Measurements from ENCODE around the gene CD37. TPM values are rescaled to one million over a fixed set of nuclear protein-coding genes. Genes with fewer than 3 reads are reported as not detected.

The CD37 gene
- total RNA-seq, 4 donors from 2014 or later: 4.4 to 11.0 (median 7.8) TPM

DNA sequence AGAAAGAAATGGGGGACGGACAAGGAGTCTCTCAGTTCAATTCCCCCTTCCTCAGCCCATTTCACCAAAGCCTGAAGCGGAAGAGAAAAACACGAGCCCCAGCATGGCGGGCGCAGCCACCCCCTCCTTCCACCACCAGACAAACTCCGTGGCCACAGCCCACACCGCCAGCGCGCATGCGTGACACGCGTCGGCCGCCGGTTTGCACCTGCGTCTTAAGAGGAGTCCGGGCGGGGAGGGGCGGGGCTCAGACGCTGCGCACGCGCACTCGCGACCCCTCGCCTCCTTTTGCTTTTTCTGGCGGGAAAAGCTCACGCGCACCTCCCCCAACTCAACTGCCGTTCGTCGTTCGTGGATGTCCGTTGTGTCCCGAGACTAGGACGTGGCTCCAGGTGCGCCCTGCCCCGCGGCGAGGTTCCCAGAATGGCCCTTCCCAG is 52.7 kb downstream of the CD37 start, which contains the start of gene KASH5:
KASH5 (plus strand) TSS at position 314 of the 437 bp plus-strand sequence. CDS start 2,635 bp downstream, outside the sequence.
- Histone ChIP-seq H3K36me3 (no peaks in the 10 kb centered on the region), H3K27me3 (no peaks in the 10 kb centered on the region), H3K27ac (no peak within 1 kb of the TSS), H3K9me3 (no peaks in the 10 kb centered on the region), H3K4me3 (no peak within 1 kb of the TSS), H3K4me1 (no peaks in the 10 kb centered on the region)
- TF ChIP-seq, protein P1, sequence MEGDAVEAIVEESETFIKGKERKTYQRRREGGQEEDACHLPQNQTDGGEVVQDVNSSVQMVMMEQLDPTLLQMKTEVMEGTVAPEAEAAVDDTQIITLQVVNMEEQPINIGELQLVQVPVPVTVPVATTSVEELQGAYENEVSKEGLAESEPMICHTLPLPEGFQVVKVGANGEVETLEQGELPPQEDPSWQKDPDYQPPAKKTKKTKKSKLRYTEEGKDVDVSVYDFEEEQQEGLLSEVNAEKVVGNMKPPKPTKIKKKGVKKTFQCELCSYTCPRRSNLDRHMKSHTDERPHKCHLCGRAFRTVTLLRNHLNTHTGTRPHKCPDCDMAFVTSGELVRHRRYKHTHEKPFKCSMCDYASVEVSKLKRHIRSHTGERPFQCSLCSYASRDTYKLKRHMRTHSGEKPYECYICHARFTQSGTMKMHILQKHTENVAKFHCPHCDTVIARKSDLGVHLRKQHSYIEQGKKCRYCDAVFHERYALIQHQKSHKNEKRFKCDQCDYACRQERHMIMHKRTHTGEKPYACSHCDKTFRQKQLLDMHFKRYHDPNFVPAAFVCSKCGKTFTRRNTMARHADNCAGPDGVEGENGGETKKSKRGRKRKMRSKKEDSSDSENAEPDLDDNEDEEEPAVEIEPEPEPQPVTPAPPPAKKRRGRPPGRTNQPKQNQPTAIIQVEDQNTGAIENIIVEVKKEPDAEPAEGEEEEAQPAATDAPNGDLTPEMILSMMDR (IDR thresholded peaks at IDR 0.05): no peak
- no peak for TF ChIP-seq POLR2A (IDR thresholded peaks at IDR 0.05)
- intact Hi-C loops (cut with DNase I; ENCODE audit: low total_unique reads): no loop called here
- DNase-seq: peak; percentile 43 to 69

DNA sequence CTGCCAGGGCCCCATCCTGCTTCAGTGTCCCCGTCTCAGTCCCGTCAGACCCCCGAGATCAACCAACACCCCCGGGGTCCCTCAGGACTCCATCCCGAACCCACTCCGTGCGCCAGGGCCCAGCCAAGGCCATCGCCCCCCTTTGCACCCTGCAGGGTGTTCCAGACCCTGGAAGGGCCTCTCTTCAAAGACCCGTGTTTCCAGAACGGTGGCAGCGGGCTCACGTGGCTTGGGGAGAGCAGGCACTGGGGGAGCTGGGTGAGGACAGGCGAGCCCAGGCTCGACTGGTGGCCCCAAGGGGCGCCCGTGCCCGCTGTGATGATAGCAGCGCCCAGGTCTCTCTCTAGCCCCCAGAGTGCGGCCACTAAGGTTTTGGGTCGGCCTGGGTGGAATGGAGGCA is 54.2 kb downstream of the CD37 start:
- intact Hi-C loops (cut with DNase I; ENCODE audit: low total_unique reads): no loop called here
- H3K27me3 ChIP-seq: no peaks in the 10 kb centered on the region
- DNase-seq: no peak
- no peaks in the 10 kb centered on the region for H3K9me3 ChIP-seq
- H3K4me1 ChIP-seq: no peaks in the 10 kb centered on the region
- H3K4me3 ChIP-seq: no peak overlapping the region
- TF ChIP-seq POLR2A (IDR thresholded peaks at IDR 0.05): no peak
- H3K36me3 ChIP-seq: no peaks in the 10 kb centered on the region
- no peak overlapping the region for H3K27ac ChIP-seq

Small RNAs within 50 kb of the gene (microRNA-seq; reads per million reads assigned to microRNA genes)
- gene MIR4324 (ENCODE audit: borderline microRNAs expressed, borderline replicate concordance): not detected

Small RNAs within 50 kb of the gene (small RNA-seq; reads per million reads assigned to genes)
- not detected for gene MIR4324

Other genes with a start within 250 kb of the CD37 start
- gene SNRNP70, start 250.0 kb upstream of the CD37 start, total RNA-seq: 100 to 1,000 TPM; 196 to 462 (median 289) TPM
- 10 to 100 TPM in 1 of 4 donors, 1 to 10 TPM in 2, not detected in 1; 5.1 to 15.2 (median 5.7) TPM for gene LIN7B, start 221.0 kb upstream of the CD37 start, total RNA-seq
- not detected for gene C19orf73, start 216.3 kb upstream of the CD37 start, total RNA-seq
- gene PPFIA3, start 215.9 kb upstream of the CD37 start, total RNA-seq: 1 to 10 TPM in 2 of 4 donors, under 1 TPM in 1, not detected in 1; 0.51 to 8.3 (median 7.4) TPM
- 10 to 100 TPM in 1 of 4 donors, 1 to 10 TPM in 2, under 1 TPM in 1; 0.51 to 13.5 (median 6.6) TPM for gene HRC, start 180.0 kb upstream of the CD37 start, total RNA-seq
- gene TRPM4, start 177.6 kb upstream of the CD37 start, total RNA-seq: 10 to 100 TPM in 3 of 4 donors, 1 to 10 TPM in 1; 9.7 to 28.7 (median 15.4) TPM
- 1 to 10 TPM in 1 of 4 donors, under 1 TPM in 2, not detected in 1; 0.55 to 7.5 (median 0.88) TPM for gene SLC6A16, start 10.2 kb upstream of the CD37 start, total RNA-seq
- gene TEAD2, start 27.0 kb downstream of the CD37 start, total RNA-seq: 10 to 100 TPM; 21.8 to 83.2 (median 48.5) TPM
- gene DKKL1, start 28.5 kb downstream of the CD37 start, total RNA-seq: 1 to 10 TPM in 1 of 4 donors, not detected in 3; 1.3 TPM
- under 1 TPM in 1 of 4 donors, not detected in 3; 0.55 TPM for gene KASH5, start 52.8 kb downstream of the CD37 start, total RNA-seq
- gene PTH2, start 88.0 kb downstream of the CD37 start, total RNA-seq: not detected
- gene GFY, start 90.0 kb downstream of the CD37 start, total RNA-seq: not detected
- 1 to 10 TPM in 3 of 4 donors, not detected in 1; 1.3 to 5.6 (median 1.9) TPM for gene SLC17A7, start 106.1 kb downstream of the CD37 start, total RNA-seq
- 10 to 100 TPM; 31.2 to 70.2 (median 46.5) TPM for gene PIH1D1, start 116.4 kb downstream of the CD37 start, total RNA-seq
- gene ALDH16A1, start 117.8 kb downstream of the CD37 start, total RNA-seq: 10 to 100 TPM; 13.5 to 40.8 (median 34.5) TPM
- 10 to 100 TPM in 1 of 4 donors, 1 to 10 TPM in 2, not detected in 1; 3.7 to 19.4 (median 4.1) TPM for gene FLT3LG, start 138.8 kb downstream of the CD37 start, total RNA-seq
- gene RPL13A, start 152.2 kb downstream of the CD37 start, total RNA-seq: 1,000 to 10,000 TPM; 1,462 to 5,863 (median 3,544) TPM
- gene RPS11, start 161.0 kb downstream of the CD37 start, total RNA-seq: over 10,000 TPM in 1 of 4 donors, 1,000 to 10,000 TPM in 3; 2,160 to 10,624 (median 5,235) TPM
- gene FCGRT, start 177.3 kb downstream of the CD37 start, total RNA-seq: 100 to 1,000 TPM; 151 to 226 (median 201) TPM
- 10 to 100 TPM; 14.3 to 71.1 (median 41.4) TPM for gene RCN3, start 192.6 kb downstream of the CD37 start, total RNA-seq
- 100 to 1,000 TPM in 1 of 4 donors, 10 to 100 TPM in 3; 29.0 to 347 (median 65.4) TPM for gene NOSIP, start 245.2 kb downstream of the CD37 start, total RNA-seq
- gene PRRG2, start 245.9 kb downstream of the CD37 start, total RNA-seq: 1 to 10 TPM in 1 of 4 donors, under 1 TPM in 1, not detected in 2; 0.95 to 1.4 TPM

All from uterus (tissue), 4 donors.